HG03066 (cell line): ENCODE data around the gene CRYGA.

Source experiments
- ATAC-seq: cut with Tn5 transposase; IDR thresholded peaks from one replicate; pipeline ENCODE4 v1.9.1; 2021; ENCODE audit warnings: low read depth; ENCODE audit not compliant: unreplicated experiment

CRYGA gene

GRCh38 chr2:208163489-208163888 lies at the start of gene CRYGA:
Gene CRYGA (minus strand): TSS chr2:208163589. CDS start chr2:208163556, 33 bp downstream.
- no peak for ATAC-seq

- no peak for ATAC-seq
These were observed 47.5 kb upstream of the CRYGA start for GRCh38 chr2:208210688-208211451.

GRCh38 chr2:208208335-208209085 lies 45.1 kb upstream of the CRYGA start:
- ATAC-seq, result no peak

GRCh38 chr2:208207769-208208168 lies 44.4 kb upstream of the CRYGA start:
- ATAC-seq, result no peak

GRCh38 chr2:208204166-208204565 lies 40.8 kb upstream of the CRYGA start:
- ATAC-seq, result no peak

GRCh38 chr2:208195531-208195930 lies 32.1 kb upstream of the CRYGA start:
- no peak for ATAC-seq

- no peak for ATAC-seq
These were observed 29.3 kb upstream of the CRYGA start for GRCh38 chr2:208192611-208193236.

- no peak for ATAC-seq
These were observed 26.6 kb upstream of the CRYGA start, which contains the start of gene C2orf80 for GRCh38 chr2:208189810-208190503. Gene C2orf80 (minus strand): TSS chr2:208190030. CDS start chr2:208186986, 3,044 bp downstream.

GRCh38 chr2:208189069-208189809 lies 25.9 kb upstream of the CRYGA start:
- ATAC-seq, result no peak

- no peak for ATAC-seq
These were observed 23.5 kb upstream of the CRYGA start for GRCh38 chr2:208186893-208187292.

GRCh38 chr2:208186465-208186864 lies 23.1 kb upstream of the CRYGA start:
- ATAC-seq, result no peak

GRCh38 chr2:208183972-208184705 lies 20.8 kb upstream of the CRYGA start:
- ATAC-seq, result no peak

GRCh38 chr2:208183526-208183925 lies 20.1 kb upstream of the CRYGA start:
- ATAC-seq, result no peak

- ATAC-seq, result no peak
These were observed 19.4 kb upstream of the CRYGA start for GRCh38 chr2:208182835-208183234.

- ATAC-seq, result no peak
These were observed 15.7 kb upstream of the CRYGA start for GRCh38 chr2:208179028-208179609.

- no peak for ATAC-seq
These were observed 12.4 kb upstream of the CRYGA start for GRCh38 chr2:208175840-208176153.

GRCh38 chr2:208175069-208175839 lies 11.9 kb upstream of the CRYGA start:
- peak; percentile 99 for ATAC-seq

- ATAC-seq, result no peak
These were observed 10.8 kb upstream of the CRYGA start for GRCh38 chr2:208174144-208174543.
